Activated CD8-positive, alpha-beta memory T cell treated with anti-CD3 and anti-CD28 coated beads, Interleukin-2, amount 50 U/mL, for 24 hours (primary cell): ENCODE data around the gene C11orf24.

Source experiments
- DNase-seq: peaks from one replicate; pipeline ENCODE4 v3.0.0-alpha.2; 2020; ENCODE audit errors: extremely low read depth

C11orf24 gene

DNA sequence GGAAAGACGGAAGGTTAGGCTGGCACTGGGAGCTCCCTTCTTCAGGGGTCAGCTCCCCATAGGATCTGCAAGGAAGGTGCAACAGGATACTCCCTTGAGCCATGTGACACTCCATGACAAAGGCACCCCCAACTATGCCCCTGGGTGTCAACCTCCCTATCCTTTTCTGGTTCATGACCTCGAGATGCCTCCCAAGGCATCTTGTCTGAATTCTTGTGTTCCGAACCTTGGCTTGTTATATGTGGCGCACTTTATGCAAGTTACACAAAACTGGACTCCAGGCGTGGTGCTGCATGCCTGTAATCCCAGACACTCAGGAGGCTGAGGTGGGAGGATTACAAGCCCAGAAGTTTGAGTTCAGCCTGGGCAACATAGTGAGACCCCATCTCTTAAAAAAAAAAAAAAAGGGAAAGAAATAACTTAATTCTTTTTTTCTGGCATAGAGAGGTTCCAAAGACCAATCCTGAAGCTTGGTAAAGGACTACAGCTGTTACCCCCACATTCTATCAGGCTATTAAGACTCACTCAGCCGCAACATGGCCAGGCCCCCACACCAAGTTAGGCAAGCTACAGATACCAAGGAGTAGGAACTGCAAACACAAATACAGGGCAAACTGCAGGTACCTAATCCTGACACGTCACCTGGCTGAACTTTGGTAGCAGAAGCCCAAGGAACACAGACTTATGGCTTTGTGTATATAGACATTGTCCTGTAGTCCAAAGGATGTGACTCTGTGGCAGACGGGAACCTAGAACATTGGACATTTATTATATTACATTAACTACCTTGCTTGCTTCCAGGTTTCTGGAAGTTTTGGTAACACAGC lies 1.4 kb downstream of the C11orf24 start:
- no peak for DNase-seq

- DNase-seq = no peak
These were observed 2.2 kb downstream of the C11orf24 start for GRCh38 chr11:68269414-68270081.

DNA sequence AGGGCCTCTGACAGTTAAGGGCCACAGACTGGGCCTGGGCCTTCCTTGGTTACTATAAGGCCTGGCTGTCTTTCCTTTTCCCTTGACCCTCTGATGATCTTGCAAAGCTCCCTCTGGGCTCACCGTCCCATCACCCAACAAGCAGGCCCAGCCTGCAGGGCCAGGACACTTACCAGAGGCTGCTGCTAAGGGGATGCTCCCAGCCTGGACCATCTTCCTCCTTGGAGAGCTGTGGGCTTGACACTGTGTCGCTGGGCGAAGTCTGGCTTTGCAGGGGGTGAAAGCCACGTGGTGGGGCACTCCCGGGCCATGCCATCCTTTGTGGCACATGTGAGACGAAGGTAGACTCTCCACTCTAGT lies 3.9 kb downstream of the C11orf24 start:
- DNase-seq = no peak

DNA sequence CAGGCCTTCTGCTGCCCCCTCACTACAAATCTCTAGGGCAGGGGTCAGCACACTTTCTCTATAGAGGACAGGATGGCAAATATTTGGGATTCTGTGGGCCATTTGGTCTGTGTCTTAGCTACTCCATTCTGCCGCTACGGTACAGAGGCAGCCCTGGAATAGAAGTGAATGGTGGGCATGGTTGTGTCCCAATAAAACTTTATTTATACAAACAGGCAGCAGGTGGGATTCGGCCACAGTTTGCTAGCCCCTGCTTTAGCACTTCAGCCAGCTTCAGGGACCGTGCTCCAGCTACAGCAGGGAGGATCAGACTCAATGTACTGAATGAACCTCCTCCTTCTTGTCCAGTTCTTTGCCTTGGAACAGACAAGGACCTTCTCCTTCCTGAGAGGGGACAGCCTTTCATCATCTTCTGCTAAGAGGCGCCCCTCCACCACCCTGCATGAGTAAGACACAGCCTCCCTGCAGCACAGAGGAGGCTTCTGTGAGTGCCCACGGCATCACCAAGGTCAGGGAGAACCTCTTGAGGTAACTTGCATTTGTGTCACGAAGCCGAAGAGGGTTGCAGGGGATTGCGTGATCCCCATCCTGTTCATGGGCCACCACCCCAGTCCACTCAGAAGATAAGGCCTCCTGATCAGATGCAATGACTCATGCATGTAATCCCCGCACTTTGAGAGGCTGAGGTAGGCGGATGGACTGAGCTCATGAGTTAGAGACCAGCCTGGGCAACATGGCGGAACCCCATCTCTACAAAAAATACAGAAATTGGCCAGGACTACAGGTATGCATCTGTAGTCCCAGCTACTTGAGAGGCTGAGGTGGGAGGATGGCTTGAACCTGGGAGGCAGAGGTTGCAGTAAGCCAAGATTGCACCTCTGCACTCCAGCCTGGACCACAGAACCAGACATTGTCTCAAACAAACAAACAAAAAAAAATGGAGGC lies 4.6 kb downstream of the C11orf24 start:
- no peak for DNase-seq

GRCh38 chr11:68266121-68266891 lies 5.5 kb downstream of the C11orf24 start:
- no peak for DNase-seq

GRCh38 chr11:68264741-68265540 lies 6.8 kb downstream of the C11orf24 start:
- DNase-seq = no peak

DNA sequence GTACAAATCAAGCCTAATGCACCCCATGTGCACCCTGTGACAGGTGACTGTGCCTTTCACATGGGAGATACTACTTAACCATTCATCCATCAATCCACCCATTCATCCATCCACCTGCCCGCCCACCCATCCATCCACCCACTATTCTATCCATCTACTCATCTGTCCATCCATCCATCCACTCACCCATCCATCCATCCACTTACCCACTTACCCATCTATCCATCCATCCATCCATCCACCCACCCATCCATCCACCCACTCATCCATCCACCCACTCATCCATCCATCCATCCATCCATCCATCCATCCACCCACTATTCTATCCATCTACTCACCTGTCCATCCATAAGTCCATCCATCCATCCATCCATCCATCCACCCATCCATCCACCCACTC lies 7.5 kb downstream of the C11orf24 start:
- no peak for DNase-seq

GRCh38 chr11:68263444-68264035 lies 8.2 kb downstream of the C11orf24 start:
- DNase-seq = no peak

GRCh38 chr11:68262544-68262827 lies 9.3 kb downstream of the C11orf24 start:
- no peak for DNase-seq

DNA sequence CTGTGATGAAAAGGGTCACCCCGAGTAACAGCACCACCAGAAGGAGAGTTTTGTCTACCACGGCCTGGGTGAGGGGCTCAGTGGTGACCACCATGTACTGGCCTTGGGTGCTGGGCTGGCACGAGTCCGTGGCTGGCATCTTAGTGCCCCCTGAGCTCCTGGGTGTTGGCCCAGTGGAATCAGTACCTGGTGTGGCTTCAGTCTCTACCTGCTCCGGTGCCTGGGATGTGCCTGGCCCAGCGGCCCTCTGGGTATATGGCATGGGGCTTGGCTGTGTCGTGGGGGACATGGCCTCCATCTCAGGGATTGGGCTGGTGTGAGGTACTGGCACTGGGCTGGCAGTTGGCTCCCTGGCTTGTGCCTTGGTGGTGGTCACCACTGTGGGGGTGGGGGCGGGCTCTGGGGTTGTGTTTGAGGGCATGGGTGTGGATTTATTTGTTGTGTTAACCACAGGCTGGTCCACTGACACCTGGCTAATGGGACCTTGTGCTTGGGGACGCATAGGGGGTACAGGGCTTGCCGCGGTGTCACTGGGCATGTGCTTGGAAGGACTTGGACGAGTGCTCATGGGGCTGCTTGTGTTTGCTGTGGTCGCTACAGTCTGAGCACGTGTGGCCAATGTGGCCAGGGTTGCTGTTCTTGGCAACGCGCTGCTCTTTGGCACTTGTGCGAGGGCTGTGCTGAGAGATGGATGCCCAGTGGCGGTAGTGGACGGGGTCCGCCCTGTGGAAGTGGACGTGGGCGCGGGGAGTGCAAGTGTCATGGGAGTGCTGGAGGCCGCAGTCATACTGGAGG lies 9.8 kb downstream of the C11orf24 start:
- DNase-seq = no peak

GRCh38 chr11:68261006-68261405 lies 10.8 kb downstream of the C11orf24 start:
- no peak for DNase-seq

DNA sequence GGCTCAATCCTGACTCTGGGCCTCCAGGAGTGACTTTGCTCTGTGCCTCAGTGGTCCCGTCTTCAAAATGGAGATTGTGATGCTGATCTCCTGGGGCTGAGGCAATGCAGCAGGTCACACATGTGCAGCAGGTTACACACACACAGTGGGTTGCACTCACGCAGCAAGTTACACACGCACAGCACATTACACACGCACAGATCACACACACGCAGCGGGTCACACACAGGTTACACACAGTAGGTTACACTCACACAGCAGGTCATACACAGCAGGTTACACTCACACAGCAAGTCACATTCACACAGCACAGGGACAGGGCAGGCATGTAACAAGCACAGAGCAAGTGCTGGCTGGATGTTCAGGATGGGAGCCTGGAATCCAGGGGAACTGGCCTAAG lies 11.3 kb downstream of the C11orf24 start:
- no peak for DNase-seq

GRCh38 chr11:68259122-68259959 lies 12.4 kb downstream of the C11orf24 start:
- DNase-seq = no peak

- DNase-seq = no peak
These were observed 13.4 kb downstream of the C11orf24 start for GRCh38 chr11:68258363-68258765.

- DNase-seq = peak; percentile 84
These were observed 14.1 kb downstream of the C11orf24 start for GRCh38 chr11:68257477-68258362.

GRCh38 chr11:68256331-68256741 lies 15.4 kb downstream of the C11orf24 start:
- DNase-seq = no peak

- no peak for DNase-seq
These were observed 16.2 kb downstream of the C11orf24 start for GRCh38 chr11:68255526-68255925.

DNA sequence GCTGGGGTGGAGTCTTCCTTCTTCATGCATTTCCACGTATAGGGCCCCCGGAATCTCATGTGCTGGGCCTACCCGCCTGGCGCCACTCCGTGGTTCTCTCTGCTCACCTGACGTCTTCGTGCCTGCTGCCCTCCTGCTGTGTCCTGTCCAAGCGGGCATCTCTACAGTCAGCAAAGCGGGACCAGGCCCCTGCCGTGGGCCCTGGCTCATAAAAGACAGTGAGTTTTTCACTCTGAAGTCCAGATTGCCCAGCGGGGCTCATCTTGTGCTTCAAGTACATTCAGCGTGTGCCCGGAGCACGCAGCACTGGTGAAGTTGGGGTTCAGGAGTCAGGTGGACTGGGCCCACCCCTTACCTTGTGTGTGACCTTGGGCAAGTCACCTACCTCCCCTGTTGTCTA lies 17.4 kb downstream of the C11orf24 start:
- DNase-seq = no peak
